ENCODE measurements around the gene APAF1. TPM values are rescaled to one million over a fixed set of nuclear protein-coding genes. Genes with fewer than 3 reads are reported as not detected.
"Not testable (repeated sequence)": the region's sequence is repeated elsewhere in the genome, so short reads cannot be mapped to it uniquely, and the experiment has no call there.

Gene APAF1
- 10 to 100 TPM; 25.9 to 33.2 TPM for total RNA-seq

GRCh38 chr12:98644712-98645571 is at the start of gene APAF1, which contains the start of gene IKBIP:
TSS of gene APAF1 (plus strand) at chr12:98645290. CDS start at chr12:98648360, 3,070 bp downstream.
TSS of gene IKBIP (minus strand) at chr12:98644788. CDS start at chr12:98644701, 87 bp downstream.
- H3K36me3 Mint-ChIP-seq, result peaks cover 8% of the 10 kb centered on the region
- no peaks in the 10 kb centered on the region for H3K27me3 Mint-ChIP-seq
- peaks cover 5 to 14% of the 10 kb centered on the region in 2 donors for H3K4me1 Mint-ChIP-seq (ENCODE audit: low read depth in 2 of 2)
- peak within 1 kb of the TSS; percentile 89 to 96 for H3K27ac Mint-ChIP-seq
- H3K4me3 Mint-ChIP-seq, result peak within 1 kb of the TSS; percentile 82
- ATAC-seq, result peak; percentile 97 to 98
- H3K9me3 Mint-ChIP-seq, result no peaks in the 10 kb centered on the region
- peak; percentile 98 for DNase-seq (ENCODE audit: low spot score)

GRCh38 chr12:98597313-98597712 is 47.8 kb upstream of the APAF1 start:
- Mint-ChIP-seq H3K36me3 (peaks cover 26% of the 10 kb centered on the region), H3K4me1 (ENCODE audit: low read depth in 2 of 2) (peaks cover 27 to 32% of the 10 kb centered on the region in 2 donors)
- H3K4me3 Mint-ChIP-seq; H3K9me3 Mint-ChIP-seq; H3K27me3 Mint-ChIP-seq; H3K27ac Mint-ChIP-seq; ATAC-seq; DNase-seq (ENCODE audit: low spot score): not testable (repeated sequence)

- no peak overlapping the region for H3K27ac Mint-ChIP-seq
- H3K4me3 Mint-ChIP-seq, result no peak overlapping the region
- no peaks in the 10 kb centered on the region for H3K4me1 Mint-ChIP-seq (ENCODE audit: low read depth in 2 of 2)
- no peaks in the 10 kb centered on the region for H3K27me3 Mint-ChIP-seq
- no peaks in the 10 kb centered on the region for H3K9me3 Mint-ChIP-seq
- DNase-seq (ENCODE audit: low spot score) (no peak), ATAC-seq (no peak)
- H3K36me3 Mint-ChIP-seq, result peaks cover 14% of the 10 kb centered on the region
Observed at GRCh38 chr12:98601924-98602323, 43.2 kb upstream of the APAF1 start.

GRCh38 chr12:98606359-98606988 is 38.6 kb upstream of the APAF1 start:
- Mint-ChIP-seq H3K9me3 (no peaks in the 10 kb centered on the region), H3K27me3 (no peaks in the 10 kb centered on the region), H3K36me3 (peaks cover 10% of the 10 kb centered on the region), H3K27ac (peak overlapping the region in 1 of 2 donors; percentile 72), H3K4me3 (no peak overlapping the region), H3K4me1 (ENCODE audit: low read depth in 2 of 2) (peaks cover 0 to 5% of the 10 kb centered on the region in 2 donors)
- no peak for ATAC-seq
- no peak for DNase-seq (ENCODE audit: low spot score)

- ATAC-seq, result no peak
- no peak overlapping the region for H3K27ac Mint-ChIP-seq
- H3K27me3 Mint-ChIP-seq, result no peaks in the 10 kb centered on the region
- no peak overlapping the region for H3K4me3 Mint-ChIP-seq
- no peaks in the 10 kb centered on the region for H3K36me3 Mint-ChIP-seq
- peaks cover 8 to 13% of the 10 kb centered on the region in 2 donors for H3K4me1 Mint-ChIP-seq (ENCODE audit: low read depth in 2 of 2)
- no peaks in the 10 kb centered on the region for H3K9me3 Mint-ChIP-seq
- no peak for DNase-seq (ENCODE audit: low spot score)
Observed at GRCh38 chr12:98610596-98610995, 34.5 kb upstream of the APAF1 start.

- peak in 1 of 2 donors; percentile 78 for ATAC-seq
- Mint-ChIP-seq H3K4me3 (no peak overlapping the region), H3K9me3 (no peaks in the 10 kb centered on the region), H3K4me1 (ENCODE audit: low read depth in 2 of 2) (peaks cover 11% of the 10 kb centered on the region in 2 donors), H3K27ac (peak overlapping the region; percentile 68 to 92), H3K27me3 (no peaks in the 10 kb centered on the region), H3K36me3 (no peaks in the 10 kb centered on the region)
- DNase-seq (ENCODE audit: low spot score), result no peak
Observed at GRCh38 chr12:98612696-98613334, 32.3 kb upstream of the APAF1 start.

- Mint-ChIP-seq H3K27me3 (no peaks in the 10 kb centered on the region), H3K4me3 (peak overlapping the region; percentile 5), H3K4me1 (ENCODE audit: low read depth in 2 of 2) (peaks cover 12 to 14% of the 10 kb centered on the region in 2 donors), H3K9me3 (no peaks in the 10 kb centered on the region), H3K27ac (peak overlapping the region; percentile 57 to 86), H3K36me3 (no peaks in the 10 kb centered on the region)
- no peak for DNase-seq (ENCODE audit: low spot score)
- ATAC-seq, result peak in 1 of 2 donors; percentile 60
Observed at GRCh38 chr12:98618952-98619351, 26.1 kb upstream of the APAF1 start.

- H3K27ac Mint-ChIP-seq, result peak overlapping the region in 1 of 2 donors; percentile 17
- no peaks in the 10 kb centered on the region for H3K36me3 Mint-ChIP-seq
- no peak overlapping the region for H3K4me3 Mint-ChIP-seq
- H3K9me3 Mint-ChIP-seq, result no peaks in the 10 kb centered on the region
- H3K4me1 Mint-ChIP-seq (ENCODE audit: low read depth in 2 of 2), result peaks cover 6 to 19% of the 10 kb centered on the region in 2 donors
- ATAC-seq (no peak), DNase-seq (ENCODE audit: low spot score) (no peak)
- no peaks in the 10 kb centered on the region for H3K27me3 Mint-ChIP-seq
Observed at GRCh38 chr12:98635657-98636323, 9.3 kb upstream of the APAF1 start.

GRCh38 chr12:98637068-98637467 is 8.0 kb upstream of the APAF1 start:
- no peak overlapping the region for H3K4me3 Mint-ChIP-seq
- no peaks in the 10 kb centered on the region for H3K9me3 Mint-ChIP-seq

GRCh38 chr12:98638009-98638408 is 7.1 kb upstream of the APAF1 start:
- Mint-ChIP-seq H3K9me3 (no peaks in the 10 kb centered on the region), H3K27ac (no peak overlapping the region), H3K27me3 (no peaks in the 10 kb centered on the region), H3K36me3 (no peaks in the 10 kb centered on the region), H3K4me1 (ENCODE audit: low read depth in 2 of 2) (peaks cover 6 to 19% of the 10 kb centered on the region in 2 donors), H3K4me3 (no peak overlapping the region)
- ATAC-seq, result no peak
- no peak for DNase-seq (ENCODE audit: low spot score)

More at GRCh38 chr12:98637068-98637467, 8.0 kb upstream of the APAF1 start:
- Mint-ChIP-seq H3K27ac (no peak overlapping the region), H3K4me1 (ENCODE audit: low read depth in 2 of 2) (peaks cover 6 to 19% of the 10 kb centered on the region in 2 donors), H3K36me3 (no peaks in the 10 kb centered on the region), H3K27me3 (no peaks in the 10 kb centered on the region)
- DNase-seq (ENCODE audit: low spot score), result no peak
- no peak for ATAC-seq

- Mint-ChIP-seq H3K36me3 (no peaks in the 10 kb centered on the region), H3K27me3 (no peaks in the 10 kb centered on the region), H3K9me3 (no peaks in the 10 kb centered on the region), H3K4me3 (no peak overlapping the region), H3K4me1 (ENCODE audit: low read depth in 2 of 2) (peaks cover 14 to 19% of the 10 kb centered on the region in 2 donors), H3K27ac (no peak overlapping the region)
- DNase-seq (ENCODE audit: low spot score), result no peak
- no peak for ATAC-seq
Observed at GRCh38 chr12:98639491-98639890, 5.6 kb upstream of the APAF1 start.

- H3K27me3 Mint-ChIP-seq; H3K36me3 Mint-ChIP-seq; DNase-seq (ENCODE audit: low spot score); H3K9me3 Mint-ChIP-seq; ATAC-seq: not testable (repeated sequence)
- Mint-ChIP-seq H3K27ac (peak overlapping the region in 1 of 2 donors; percentile 96), H3K4me3 (peak overlapping the region; percentile 82), H3K4me1 (ENCODE audit: low read depth in 2 of 2) (peaks cover 14 to 15% of the 10 kb centered on the region in 2 donors)
Observed at GRCh38 chr12:98642801-98643200, 2.3 kb upstream of the APAF1 start.

- Mint-ChIP-seq H3K36me3 (peaks cover 3% of the 10 kb centered on the region), H3K27ac (peak overlapping the region; percentile 89 to 96), H3K4me3 (peak overlapping the region; percentile 82), H3K27me3 (no peaks in the 10 kb centered on the region), H3K9me3 (no peaks in the 10 kb centered on the region), H3K4me1 (ENCODE audit: low read depth in 2 of 2) (peaks cover 7 to 14% of the 10 kb centered on the region in 2 donors)
- DNase-seq (ENCODE audit: low spot score), result peak; percentile 68
- peak; percentile 12 to 29 for ATAC-seq
Observed at GRCh38 chr12:98644433-98644711, 718 bp upstream of the APAF1 start.
